ENCODE data around the gene GRIK5. TPM values are rescaled to one million over a fixed set of nuclear protein-coding genes. Genes with fewer than 3 reads are reported as not detected.

The GRIK5 gene
- total RNA-seq, 5 donors from 2014 or later (not counting 1 experiment from before 2014, with no cell fraction given) = 0.26 to 1.5 (median 1.3) TPM

- H3K4me1 Mint-ChIP-seq = peaks cover 36 to 43% (median 42%) of the 10 kb centered on the region in 3 donors
- peaks cover 24% of the 10 kb centered on the region for H3K36me3 Mint-ChIP-seq
- H3K9me3 ChIP-seq = no peaks in the 10 kb centered on the region
- no peaks in the 10 kb centered on the region for H3K9me3 Mint-ChIP-seq
- H3K27ac ChIP-seq (ENCODE audit: low read length) = no peak overlapping the region
- POLR2A ChIA-PET = no interaction called here
- H3K27ac Mint-ChIP-seq = no peak overlapping the region
- ATAC-seq (replicated peaks in 1 of 4) (no peak), DNase-seq (no peak)
- no peak overlapping the region for H3K4me3 Mint-ChIP-seq
- H3K4me1 ChIP-seq (ENCODE audit: control insufficient read depth in 1 of 2, extremely low read depth in 1 of 2, insufficient read depth in 2 of 2, low read length in 2 of 2) = peaks cover 12 to 22% of the 10 kb centered on the region in 2 experiments
- CTCF ChIA-PET = no interaction called here
- 94% methylated on average over 35 of the region's 44 CpGs for WGBS (ENCODE audit: insufficient coverage)
- peaks cover 18 to 37% of the 10 kb centered on the region in 2 donors for H3K36me3 ChIP-seq (ENCODE audit: control insufficient read depth in 2 of 2, extremely low read depth in 1 of 2, insufficient read depth in 1 of 2, low read length in 1 of 2)
- no peaks in the 10 kb centered on the region for H3K27me3 Mint-ChIP-seq
- no peaks in the 10 kb centered on the region for H3K27me3 ChIP-seq (replicated peaks in 1 of 2; ENCODE audit: control insufficient read depth in 2 of 2, extremely low read depth in 1 of 2, insufficient read depth in 2 of 2, low read length in 1 of 2)
- H3K4me3 ChIP-seq (ENCODE audit: control insufficient read depth in 1 of 2, extremely low read depth in 1 of 2, low read length in 1 of 2) = no peak overlapping the region
Measured at GRCh38 chr19:42079886-42080763, 10.1 kb upstream of the GRIK5 start.

GRCh38 chr19:42079276-42079669, 9.3 kb upstream of the GRIK5 start:
- Mint-ChIP-seq H3K27ac (no peak overlapping the region), H3K27me3 (no peaks in the 10 kb centered on the region), H3K9me3 (no peaks in the 10 kb centered on the region), H3K4me1 (peaks cover 38 to 50% (median 48%) of the 10 kb centered on the region in 3 donors), H3K4me3 (no peak overlapping the region), H3K36me3 (peaks cover 24% of the 10 kb centered on the region)
- POLR2A ChIA-PET = no interaction called here
- no peaks in the 10 kb centered on the region for H3K9me3 ChIP-seq
- H3K27me3 ChIP-seq (replicated peaks in 1 of 2; ENCODE audit: control insufficient read depth in 2 of 2, extremely low read depth in 1 of 2, insufficient read depth in 2 of 2, low read length in 1 of 2) = no peaks in the 10 kb centered on the region
- CTCF ChIA-PET = no interaction called here
- peaks cover 12 to 28% of the 10 kb centered on the region in 2 experiments for H3K4me1 ChIP-seq (ENCODE audit: control insufficient read depth in 1 of 2, extremely low read depth in 1 of 2, insufficient read depth in 2 of 2, low read length in 2 of 2)
- no peak overlapping the region for H3K4me3 ChIP-seq (ENCODE audit: control insufficient read depth in 1 of 2, extremely low read depth in 1 of 2, low read length in 1 of 2)
- peaks cover 18 to 37% of the 10 kb centered on the region in 2 donors for H3K36me3 ChIP-seq (ENCODE audit: control insufficient read depth in 2 of 2, extremely low read depth in 1 of 2, insufficient read depth in 1 of 2, low read length in 1 of 2)
- no peak overlapping the region for H3K27ac ChIP-seq (ENCODE audit: low read length)
- no peak for DNase-seq
- no peak for ATAC-seq (replicated peaks in 1 of 4)
- 92% methylated on average over 10 of the region's 16 CpGs for WGBS (ENCODE audit: insufficient coverage)

- Mint-ChIP-seq H3K4me3 (peak overlapping the region; percentile 88 to 94 (median 94)), H3K36me3 (peaks cover 24% of the 10 kb centered on the region), H3K9me3 (no peaks in the 10 kb centered on the region), H3K27ac (peak overlapping the region in 1 of 2 donors; percentile 65), H3K27me3 (no peaks in the 10 kb centered on the region), H3K4me1 (peaks cover 38 to 50% (median 48%) of the 10 kb centered on the region in 3 donors)
- H3K4me3 ChIP-seq (ENCODE audit: control insufficient read depth in 1 of 2, extremely low read depth in 1 of 2, low read length in 1 of 2) = no peak overlapping the region
- no peak overlapping the region for H3K27ac ChIP-seq (ENCODE audit: low read length)
- ATAC-seq (replicated peaks in 1 of 4) = no peak
- peaks cover 18 to 37% of the 10 kb centered on the region in 2 donors for H3K36me3 ChIP-seq (ENCODE audit: control insufficient read depth in 2 of 2, extremely low read depth in 1 of 2, insufficient read depth in 1 of 2, low read length in 1 of 2)
- CTCF ChIA-PET = no interaction called here
- POLR2A ChIA-PET = no interaction called here
- H3K27me3 ChIP-seq (replicated peaks in 1 of 2; ENCODE audit: control insufficient read depth in 2 of 2, extremely low read depth in 1 of 2, insufficient read depth in 2 of 2, low read length in 1 of 2) = no peaks in the 10 kb centered on the region
- no peak for DNase-seq
- no peaks in the 10 kb centered on the region for H3K9me3 ChIP-seq
- WGBS (ENCODE audit: insufficient coverage) = 87% methylated on average over 14 of the region's 15 CpGs
- peaks cover 12 to 28% of the 10 kb centered on the region in 2 experiments for H3K4me1 ChIP-seq (ENCODE audit: control insufficient read depth in 1 of 2, extremely low read depth in 1 of 2, insufficient read depth in 2 of 2, low read length in 2 of 2)
Measured at GRCh38 chr19:42078538-42079275, 8.7 kb upstream of the GRIK5 start.

- no peak for DNase-seq
- ATAC-seq (replicated peaks in 1 of 4) = no peak
- Mint-ChIP-seq H3K27me3 (no peaks in the 10 kb centered on the region), H3K4me3 (peak overlapping the region; percentile 88 to 94 (median 94)), H3K4me1 (peaks cover 38 to 50% (median 48%) of the 10 kb centered on the region in 3 donors), H3K27ac (peak overlapping the region; percentile 65 to 91), H3K9me3 (no peaks in the 10 kb centered on the region), H3K36me3 (peaks cover 24% of the 10 kb centered on the region)
- H3K36me3 ChIP-seq (ENCODE audit: control insufficient read depth in 2 of 2, extremely low read depth in 1 of 2, insufficient read depth in 1 of 2, low read length in 1 of 2) = peaks cover 18 to 37% of the 10 kb centered on the region in 2 donors
- ChIA-PET POLR2A (no interaction called here), CTCF (no interaction called here)
- H3K27me3 ChIP-seq (replicated peaks in 1 of 2; ENCODE audit: control insufficient read depth in 2 of 2, extremely low read depth in 1 of 2, insufficient read depth in 2 of 2, low read length in 1 of 2) = no peaks in the 10 kb centered on the region
- WGBS (ENCODE audit: insufficient coverage) = 100% methylated on average over 1 of the region's 1 CpG
- no peak overlapping the region for H3K27ac ChIP-seq (ENCODE audit: low read length)
- no peak overlapping the region for H3K4me3 ChIP-seq (ENCODE audit: control insufficient read depth in 1 of 2, extremely low read depth in 1 of 2, low read length in 1 of 2)
- peaks cover 12 to 28% of the 10 kb centered on the region in 2 experiments for H3K4me1 ChIP-seq (ENCODE audit: control insufficient read depth in 1 of 2, extremely low read depth in 1 of 2, insufficient read depth in 2 of 2, low read length in 2 of 2)
- no peaks in the 10 kb centered on the region for H3K9me3 ChIP-seq
Measured at GRCh38 chr19:42078058-42078457, 8.1 kb upstream of the GRIK5 start.

GRCh38 chr19:42076380-42076944, 6.5 kb upstream of the GRIK5 start:
- WGBS (ENCODE audit: insufficient coverage) = 1% methylated on average over 28 of the region's 33 CpGs
- H3K36me3 Mint-ChIP-seq = peaks cover 18% of the 10 kb centered on the region
- H3K4me3 ChIP-seq (ENCODE audit: control insufficient read depth in 1 of 2, extremely low read depth in 1 of 2, low read length in 1 of 2) = peak overlapping the region; percentile 72 to 79
- ChIA-PET POLR2A (interaction anchor here in 1 of 2 donors (0.6 to 1.0 kb wide), 2 partner anchors 167 to 208 kb away, joined by 4 to 8 read pairs; no protein-coding TSS in a partner anchor), CTCF (interaction anchor here (0.6 to 0.8 kb wide), 5 partner anchors 32 to 556 kb away, joined by 3 to 4 read pairs (median 3); partner anchors contain the start of gene CEACAM1 (in 1 of the 2))
- peaks cover 18 to 32% of the 10 kb centered on the region in 2 donors for H3K36me3 ChIP-seq (ENCODE audit: control insufficient read depth in 2 of 2, extremely low read depth in 1 of 2, insufficient read depth in 1 of 2, low read length in 1 of 2)
- peak in 19 of 35 experiments; percentile 5 to 34 (median 20) for DNase-seq
- peaks cover 12 to 28% of the 10 kb centered on the region in 2 experiments for H3K4me1 ChIP-seq (ENCODE audit: control insufficient read depth in 1 of 2, extremely low read depth in 1 of 2, insufficient read depth in 2 of 2, low read length in 2 of 2)
- peak overlapping the region; percentile 91 to 92 for H3K27ac Mint-ChIP-seq
- peaks cover 38 to 43% (median 41%) of the 10 kb centered on the region in 3 donors for H3K4me1 Mint-ChIP-seq
- H3K27ac ChIP-seq (ENCODE audit: low read length) = peak overlapping the region; percentile 81
- ATAC-seq (replicated peaks in 1 of 4) = peak in 3 of 4 experiments; percentile 5 to 6 (median 5)
- no peaks in the 10 kb centered on the region for H3K9me3 Mint-ChIP-seq
- H3K4me3 Mint-ChIP-seq = peak overlapping the region; percentile 88 to 94 (median 94)
- no peaks in the 10 kb centered on the region for H3K27me3 ChIP-seq (replicated peaks in 1 of 2; ENCODE audit: control insufficient read depth in 2 of 2, extremely low read depth in 1 of 2, insufficient read depth in 2 of 2, low read length in 1 of 2)
- no peaks in the 10 kb centered on the region for H3K27me3 Mint-ChIP-seq
- no peaks in the 10 kb centered on the region for H3K9me3 ChIP-seq

Measured in T-cell (primary cell).